Vein endothelial cell (primary cell): Measurements from ENCODE around the gene CXorf51A. TPM values are rescaled to one million over a fixed set of nuclear protein-coding genes. Genes with fewer than 3 reads are reported as not detected.

ENCODE experiments used
- total RNA-seq: library from RNA; depleted of rRNA; stranded (reverse); fragments of >200 nt; gene quantifications from 2 replicates; pipeline ENCODE4 v1.2.3, GENCODE V29; 2012

Gene CXorf51A
- total RNA-seq = not detected in 2 replicates

DNA sequence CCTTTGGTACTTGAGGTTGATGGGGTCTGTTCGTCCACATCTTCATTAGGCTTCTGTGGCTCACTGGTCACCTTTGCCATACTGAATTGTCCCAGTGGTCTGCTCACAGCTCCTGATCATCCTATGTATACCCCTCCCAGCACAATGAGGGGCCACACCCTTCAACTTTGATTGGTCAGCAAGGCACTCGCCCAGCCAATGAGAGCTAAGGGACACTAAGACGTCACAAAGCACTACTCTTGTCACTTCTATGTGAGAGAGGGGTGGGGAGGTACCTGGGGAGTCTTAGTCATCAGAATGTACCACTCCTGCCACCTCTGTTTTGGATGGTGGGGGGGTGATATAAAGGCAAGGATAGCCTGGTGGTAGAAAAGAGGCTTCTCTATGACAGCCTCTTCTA lies at the start of gene CXorf51A:
TSS of gene CXorf51A (minus strand) at position 101 of the 400 bp plus-strand sequence. CDS start at position 80, 21 bp downstream.

DNA sequence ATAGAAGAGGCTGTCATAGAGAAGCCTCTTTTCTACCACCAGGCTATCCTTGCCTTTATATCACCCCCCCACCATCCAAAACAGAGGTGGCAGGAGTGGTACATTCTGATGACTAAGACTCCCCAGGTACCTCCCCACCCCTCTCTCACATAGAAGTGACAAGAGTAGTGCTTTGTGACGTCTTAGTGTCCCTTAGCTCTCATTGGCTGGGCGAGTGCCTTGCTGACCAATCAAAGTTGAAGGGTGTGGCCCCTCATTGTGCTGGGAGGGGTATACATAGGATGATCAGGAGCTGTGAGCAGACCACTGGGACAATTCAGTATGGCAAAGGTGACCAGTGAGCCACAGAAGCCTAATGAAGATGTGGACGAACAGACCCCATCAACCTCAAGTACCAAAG lies 5.1 kb downstream of the CXorf51A start, which contains the start of gene CXorf51B:
TSS of gene CXorf51B (plus strand) at position 301 of the 400 bp plus-strand sequence. CDS start at position 322, 21 bp downstream.

Other genes starting within 250 kb of the CXorf51A start
- not detected in 2 replicates for gene CXorf51B, start 5.0 kb downstream of the CXorf51A start, total RNA-seq